Tibial artery (tissue), 4 donors: Measurements from ENCODE around the gene RBP7.

Experiments
- DNase-seq, 2 donors: peaks; one replicate each; pipeline ENCODE4 v3.0.0-alpha.2; 2019
- H3K27ac ChIP-seq, 2 donors: fragments of 200-600 bp; sonication (generic) in 1 of 2; 1 replicate in 1 of 2; 2 replicates in 1 of 2; pipeline ENCODE4 v1.5.1; 2018 to 2019; ENCODE audit warnings: mild to moderate bottlenecking in 1 of 2
- H3K27me3 ChIP-seq, 2 donors: fragments of 200-600 bp; sonication (generic) in 1 of 2; one replicate each; pipeline versions ENCODE4 v1.5.1 to v1.6.0; 2016 to 2019
- H3K36me3 ChIP-seq, 3 donors: fragments of 200-600 bp; sonication (generic) in 2 of 3; one replicate each; pipeline ENCODE4 v1.5.1; 2016 to 2019; ENCODE audit warnings: mild to moderate bottlenecking in 2 of 3
- H3K4me1 ChIP-seq, 4 donors: fragments of 200-600 bp; sonication (generic) in 2 of 4; 1 replicate in 3 of 4; 2 replicates in 1 of 4; pipeline ENCODE4 v1.5.1; 2016 to 2019
- H3K4me3 ChIP-seq, 2 donors: fragments of 200-600 bp; sonication (generic) in 1 of 2; 1 replicate in 1 of 2; 2 replicates in 1 of 2; pipeline ENCODE4 v1.5.1; 2018 to 2019; ENCODE audit warnings: mild to moderate bottlenecking in 2 of 2
- H3K9me3 ChIP-seq, 3 donors: fragments of 200-600 bp; sonication (generic) in 1 of 3; one replicate each; pipeline ENCODE4 v1.5.1; 2016 to 2019
- intact Hi-C: fragments of 100-400 bp; cut with DNase I; formaldehyde crosslinking; loops from one replicate; pipeline ENCODE4 v1.15.0; 2023; ENCODE audit warnings: low total_unique reads
- TF ChIP-seq, protein P1 (sequence below), 2 experiments: fragments of 200-600 bp in 1 of 2; fragments of 450-650 bp in 1 of 2; IDR thresholded peaks; one replicate each; pipeline ENCODE4 v1.5.1; 2017 to 2019; ENCODE audit warnings: antibody characterized with exemption in 2 of 2, mild to moderate bottlenecking in 1 of 2, moderate library complexity in 1 of 2

Gene RBP7

DNA sequence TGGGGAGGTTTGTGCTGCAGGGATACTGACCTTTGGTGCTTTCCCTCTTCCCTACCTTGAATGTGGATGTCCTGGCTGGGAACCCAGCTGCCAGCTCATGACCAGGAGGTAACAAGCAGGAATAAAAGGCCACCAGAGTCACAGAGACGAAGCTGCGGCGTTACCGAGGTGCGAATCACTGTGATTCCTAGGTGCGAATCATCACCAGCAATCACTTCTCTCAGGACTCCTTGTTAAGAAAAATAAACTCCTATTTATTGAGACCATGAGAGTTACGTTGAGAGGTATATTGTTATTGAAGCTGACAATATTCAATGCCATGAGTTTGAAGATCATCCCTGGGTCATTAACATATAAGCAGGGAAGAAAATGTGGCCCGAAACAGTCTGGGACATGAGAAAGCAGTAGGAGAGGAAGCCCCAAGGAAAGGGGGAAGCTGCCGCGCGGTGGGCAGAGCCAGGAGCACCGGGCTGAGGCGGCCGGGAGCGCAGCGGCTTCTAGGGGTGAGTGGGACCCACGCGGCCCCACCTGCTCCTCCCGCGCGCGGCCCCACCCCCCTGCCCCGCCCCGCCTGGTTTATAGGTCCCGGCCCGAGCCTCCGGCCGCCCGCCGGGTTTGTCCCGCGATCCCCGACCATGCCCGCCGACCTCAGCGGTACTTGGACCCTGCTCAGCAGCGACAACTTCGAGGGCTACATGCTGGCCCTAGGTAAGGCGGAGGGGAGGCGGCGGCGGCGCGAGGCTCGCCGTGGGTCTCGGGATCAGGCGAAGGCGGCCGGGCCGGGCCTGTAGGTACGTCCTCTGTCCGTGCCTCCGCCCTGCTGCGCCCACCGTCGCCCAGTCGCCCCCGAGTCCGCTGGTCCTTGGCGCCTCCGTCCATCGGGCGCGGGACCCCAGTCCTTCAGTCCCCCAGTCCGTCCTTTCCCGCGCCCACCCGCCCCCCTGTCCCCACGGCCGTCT, at the start of gene RBP7:
Gene RBP7, plus strand, starts transcription at position 605 of the 959 bp plus-strand sequence. Its CDS starts 31 bp downstream, at position 636.
- no peak within 1 kb of the TSS for H3K27ac ChIP-seq
- DNase-seq, result peak; percentile 26 to 66
- peak within 1 kb of the TSS; percentile 47 to 54 for H3K4me3 ChIP-seq
- H3K27me3 ChIP-seq, result peaks cover 9 to 27% of the 10 kb centered on the region in 2 donors
- intact Hi-C loops, result no loop called here
- H3K36me3 ChIP-seq, result no peaks in the 10 kb centered on the region
- TF ChIP-seq, protein P1, sequence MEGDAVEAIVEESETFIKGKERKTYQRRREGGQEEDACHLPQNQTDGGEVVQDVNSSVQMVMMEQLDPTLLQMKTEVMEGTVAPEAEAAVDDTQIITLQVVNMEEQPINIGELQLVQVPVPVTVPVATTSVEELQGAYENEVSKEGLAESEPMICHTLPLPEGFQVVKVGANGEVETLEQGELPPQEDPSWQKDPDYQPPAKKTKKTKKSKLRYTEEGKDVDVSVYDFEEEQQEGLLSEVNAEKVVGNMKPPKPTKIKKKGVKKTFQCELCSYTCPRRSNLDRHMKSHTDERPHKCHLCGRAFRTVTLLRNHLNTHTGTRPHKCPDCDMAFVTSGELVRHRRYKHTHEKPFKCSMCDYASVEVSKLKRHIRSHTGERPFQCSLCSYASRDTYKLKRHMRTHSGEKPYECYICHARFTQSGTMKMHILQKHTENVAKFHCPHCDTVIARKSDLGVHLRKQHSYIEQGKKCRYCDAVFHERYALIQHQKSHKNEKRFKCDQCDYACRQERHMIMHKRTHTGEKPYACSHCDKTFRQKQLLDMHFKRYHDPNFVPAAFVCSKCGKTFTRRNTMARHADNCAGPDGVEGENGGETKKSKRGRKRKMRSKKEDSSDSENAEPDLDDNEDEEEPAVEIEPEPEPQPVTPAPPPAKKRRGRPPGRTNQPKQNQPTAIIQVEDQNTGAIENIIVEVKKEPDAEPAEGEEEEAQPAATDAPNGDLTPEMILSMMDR (IDR thresholded peaks at IDR 0.05), result no peak
- peaks cover 0 to 16% (median 13%) of the 10 kb centered on the region in 4 donors for H3K4me1 ChIP-seq
- no peaks in the 10 kb centered on the region for H3K9me3 ChIP-seq

DNA sequence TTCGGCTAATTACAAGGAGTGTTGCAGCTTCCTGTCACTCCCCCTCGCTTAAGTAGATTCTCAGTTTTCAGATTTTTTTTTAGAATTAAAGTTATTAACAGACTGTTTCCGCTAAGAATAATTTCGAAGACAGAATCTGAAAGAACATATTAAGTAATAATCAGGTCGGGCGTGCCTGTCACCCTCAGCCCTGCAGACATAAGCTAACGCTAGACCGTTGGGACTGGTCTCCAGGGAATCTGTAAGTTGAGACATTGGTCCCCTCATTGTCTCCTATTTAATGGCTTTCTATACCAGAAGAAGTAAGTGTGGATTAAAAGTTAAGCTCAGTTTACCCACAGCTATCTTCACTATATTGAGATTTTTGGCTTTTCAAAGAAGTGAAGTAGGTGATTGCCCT, 39.3 kb upstream of the RBP7 start:
- Histone ChIP-seq H3K9me3 (no peaks in the 10 kb centered on the region), H3K27me3 (no peaks in the 10 kb centered on the region), H3K4me3 (no peak overlapping the region), H3K27ac (no peak overlapping the region), H3K36me3 (no peaks in the 10 kb centered on the region), H3K4me1 (no peaks in the 10 kb centered on the region)
- no peak for DNase-seq
- TF ChIP-seq, protein P1 (IDR thresholded peaks at IDR 0.05), result no peak
- intact Hi-C loops, result no loop called here

DNA sequence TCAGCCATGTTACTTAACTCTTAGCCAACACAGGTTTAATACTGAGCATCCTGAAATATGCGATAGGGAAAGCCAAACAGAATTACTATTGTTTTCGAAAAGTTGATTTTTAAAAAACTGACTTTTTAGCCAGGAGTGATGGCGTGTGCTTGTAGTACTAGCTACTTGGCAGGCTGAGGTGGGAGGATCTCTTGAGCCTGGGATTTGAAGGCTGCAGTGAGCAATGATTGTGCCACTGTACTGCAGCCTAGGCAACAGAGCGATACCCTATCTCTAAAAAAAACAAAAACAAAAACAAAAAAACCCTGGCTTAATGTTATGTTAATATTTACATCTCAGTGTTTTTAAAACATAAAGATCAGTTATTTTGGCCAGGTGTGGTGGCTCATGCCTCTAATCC, 37.0 kb upstream of the RBP7 start:
- no peaks in the 10 kb centered on the region for H3K27me3 ChIP-seq
- no peak for DNase-seq
- no peaks in the 10 kb centered on the region for H3K9me3 ChIP-seq
- H3K4me3 ChIP-seq, result no peak overlapping the region
- no peaks in the 10 kb centered on the region for H3K4me1 ChIP-seq
- no peak overlapping the region for H3K27ac ChIP-seq
- no peaks in the 10 kb centered on the region for H3K36me3 ChIP-seq
- TF ChIP-seq, protein P1 (IDR thresholded peaks at IDR 0.05), result no peak
- intact Hi-C loops, result no loop called here

DNA sequence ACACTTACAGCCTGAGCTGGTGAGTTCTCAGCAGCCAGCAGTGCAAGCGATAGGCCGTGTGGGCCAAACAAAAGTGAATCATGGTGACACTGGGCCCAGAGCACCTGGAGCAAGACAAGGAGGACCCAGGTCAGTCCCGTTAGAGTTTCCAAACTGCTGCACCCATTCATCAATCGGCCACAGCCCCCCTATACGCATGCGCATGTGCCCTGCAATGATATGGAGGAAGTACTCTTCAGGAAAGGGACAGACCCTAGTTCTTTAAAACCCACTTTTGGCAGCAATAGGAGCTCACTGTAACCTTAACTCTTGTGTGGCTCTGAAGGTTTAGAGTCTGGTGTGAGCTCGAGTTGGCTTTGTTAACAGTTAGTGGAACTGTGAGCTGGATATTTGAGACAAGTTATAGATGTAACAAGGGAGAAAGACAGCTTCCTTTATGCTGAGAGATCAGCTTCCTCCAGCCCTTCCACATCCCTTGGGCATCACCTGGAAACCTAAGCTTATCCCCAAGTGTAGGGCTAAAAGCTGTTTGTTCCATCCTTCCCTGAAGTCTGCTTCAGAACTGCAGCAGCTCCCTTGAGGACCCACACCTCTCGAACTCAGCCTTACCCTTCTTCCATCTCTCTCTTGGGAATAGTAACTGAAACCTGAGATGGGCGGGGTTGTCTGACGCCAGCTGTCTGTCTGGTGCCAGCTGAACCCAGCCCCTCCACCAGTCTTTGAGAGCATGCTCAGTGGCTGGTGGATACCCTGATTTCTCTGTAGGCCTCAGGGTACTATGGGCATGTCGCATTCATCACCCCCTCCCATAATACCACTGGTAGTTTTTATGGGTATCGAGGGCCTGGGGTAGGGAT, 36.1 kb upstream of the RBP7 start:
- H3K27ac ChIP-seq, result no peak overlapping the region
- no peaks in the 10 kb centered on the region for H3K36me3 ChIP-seq
- no peak overlapping the region for H3K4me3 ChIP-seq
- intact Hi-C loops, result no loop called here
- TF ChIP-seq, protein P1 (IDR thresholded peaks at IDR 0.05), result no peak
- no peaks in the 10 kb centered on the region for H3K9me3 ChIP-seq
- DNase-seq, result no peak
- H3K4me1 ChIP-seq, result no peaks in the 10 kb centered on the region
- no peaks in the 10 kb centered on the region for H3K27me3 ChIP-seq

DNA sequence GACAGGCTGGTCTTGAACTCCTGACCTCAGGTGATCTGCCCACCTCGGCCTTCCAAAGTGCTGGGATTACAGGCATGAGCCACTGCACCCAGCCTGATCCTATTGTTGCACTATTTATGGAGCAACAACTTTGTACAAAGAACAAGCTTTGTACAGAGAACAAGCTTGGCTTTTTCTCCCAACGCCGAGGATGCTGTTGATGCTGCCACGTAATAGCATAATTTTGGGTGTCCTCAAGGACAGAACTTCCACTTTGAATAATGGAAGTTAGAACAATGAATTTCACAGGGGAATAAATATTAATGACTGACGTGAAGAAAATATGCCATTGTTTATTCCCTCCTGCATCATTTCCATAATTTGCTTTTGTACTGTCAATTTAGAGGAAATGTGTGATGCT, 12.8 kb upstream of the RBP7 start:
- no peaks in the 10 kb centered on the region for H3K27me3 ChIP-seq
- intact Hi-C loops, result no loop called here
- TF ChIP-seq, protein P1 (IDR thresholded peaks at IDR 0.05), result no peak
- no peak overlapping the region for H3K4me3 ChIP-seq
- no peak for DNase-seq
- H3K27ac ChIP-seq, result no peak overlapping the region
- H3K4me1 ChIP-seq, result no peaks in the 10 kb centered on the region
- peaks cover 9 to 49% (median 25%) of the 10 kb centered on the region in 3 donors for H3K36me3 ChIP-seq
- no peaks in the 10 kb centered on the region for H3K9me3 ChIP-seq
